Stimulated activated CD8-positive, alpha-beta memory T cell treated with anti-CD3 and anti-CD28 coated beads, Interleukin-4, amount 100 ng/mL, for 24 hours (primary cell): ENCODE data around the gene BPTF.
"Not testable (repeated sequence)": the region's sequence is repeated elsewhere in the genome, so short reads cannot be mapped to it uniquely, and the experiment has no call there.

Experiments used
- DNase-seq: peaks from one replicate; pipeline ENCODE4 v3.0.0-alpha.2; 2020; ENCODE audit warnings: low read depth

Gene BPTF, protein sequence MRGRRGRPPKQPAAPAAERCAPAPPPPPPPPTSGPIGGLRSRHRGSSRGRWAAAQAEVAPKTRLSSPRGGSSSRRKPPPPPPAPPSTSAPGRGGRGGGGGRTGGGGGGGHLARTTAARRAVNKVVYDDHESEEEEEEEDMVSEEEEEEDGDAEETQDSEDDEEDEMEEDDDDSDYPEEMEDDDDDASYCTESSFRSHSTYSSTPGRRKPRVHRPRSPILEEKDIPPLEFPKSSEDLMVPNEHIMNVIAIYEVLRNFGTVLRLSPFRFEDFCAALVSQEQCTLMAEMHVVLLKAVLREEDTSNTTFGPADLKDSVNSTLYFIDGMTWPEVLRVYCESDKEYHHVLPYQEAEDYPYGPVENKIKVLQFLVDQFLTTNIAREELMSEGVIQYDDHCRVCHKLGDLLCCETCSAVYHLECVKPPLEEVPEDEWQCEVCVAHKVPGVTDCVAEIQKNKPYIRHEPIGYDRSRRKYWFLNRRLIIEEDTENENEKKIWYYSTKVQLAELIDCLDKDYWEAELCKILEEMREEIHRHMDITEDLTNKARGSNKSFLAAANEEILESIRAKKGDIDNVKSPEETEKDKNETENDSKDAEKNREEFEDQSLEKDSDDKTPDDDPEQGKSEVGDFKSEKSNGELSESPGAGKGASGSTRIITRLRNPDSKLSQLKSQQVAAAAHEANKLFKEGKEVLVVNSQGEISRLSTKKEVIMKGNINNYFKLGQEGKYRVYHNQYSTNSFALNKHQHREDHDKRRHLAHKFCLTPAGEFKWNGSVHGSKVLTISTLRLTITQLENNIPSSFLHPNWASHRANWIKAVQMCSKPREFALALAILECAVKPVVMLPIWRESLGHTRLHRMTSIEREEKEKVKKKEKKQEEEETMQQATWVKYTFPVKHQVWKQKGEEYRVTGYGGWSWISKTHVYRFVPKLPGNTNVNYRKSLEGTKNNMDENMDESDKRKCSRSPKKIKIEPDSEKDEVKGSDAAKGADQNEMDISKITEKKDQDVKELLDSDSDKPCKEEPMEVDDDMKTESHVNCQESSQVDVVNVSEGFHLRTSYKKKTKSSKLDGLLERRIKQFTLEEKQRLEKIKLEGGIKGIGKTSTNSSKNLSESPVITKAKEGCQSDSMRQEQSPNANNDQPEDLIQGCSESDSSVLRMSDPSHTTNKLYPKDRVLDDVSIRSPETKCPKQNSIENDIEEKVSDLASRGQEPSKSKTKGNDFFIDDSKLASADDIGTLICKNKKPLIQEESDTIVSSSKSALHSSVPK (N-terminal part only)

DNA sequence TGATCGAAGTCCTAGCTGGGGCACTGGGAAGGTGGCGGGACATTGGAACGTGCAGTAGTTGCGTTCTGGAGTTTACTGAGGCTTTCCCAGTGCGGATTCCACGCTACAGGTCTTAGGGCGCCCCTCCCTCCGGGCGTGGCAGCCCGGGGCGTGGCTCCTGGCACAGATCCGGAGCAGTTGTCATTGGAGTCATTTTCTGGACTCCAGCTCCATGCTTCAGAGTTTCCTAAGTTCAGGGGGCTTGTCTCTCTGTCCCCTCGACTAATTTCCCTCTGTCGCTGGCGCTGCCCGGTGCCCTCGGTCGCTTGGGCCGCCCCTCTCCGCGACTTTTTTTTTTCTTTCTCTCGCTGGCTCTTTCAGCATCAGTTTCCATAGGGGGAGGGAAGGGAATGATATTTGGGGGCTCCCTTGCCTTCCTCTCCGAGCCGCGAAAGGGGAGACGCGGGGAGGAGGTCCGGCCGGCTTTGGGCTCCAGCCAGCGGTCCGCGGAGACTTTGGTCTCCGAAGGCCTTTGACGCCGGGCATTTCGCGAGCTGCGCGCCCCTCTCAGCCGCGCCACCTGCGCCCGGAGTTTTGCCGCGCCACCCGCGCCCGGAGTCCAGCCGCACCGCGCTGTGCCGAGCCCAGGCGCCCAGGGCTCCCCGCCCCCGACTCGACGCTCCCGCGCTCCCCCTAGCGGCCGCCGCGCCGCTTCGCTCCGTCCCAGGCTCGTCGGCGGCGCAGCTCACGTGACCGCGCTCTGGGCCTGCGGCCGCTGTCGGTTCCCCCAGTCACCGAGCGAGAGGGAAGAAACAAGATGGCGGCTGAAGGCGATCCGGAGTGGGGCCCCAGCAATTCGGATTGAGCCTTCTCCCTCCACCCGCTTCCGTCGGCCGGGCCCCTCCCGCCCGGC is at the start of gene BPTF:
BPTF (plus strand) TSS at position 769 of the 892 bp plus-strand sequence. CDS start 222 bp downstream, outside the sequence.
- peak; percentile 85 for DNase-seq

DNA sequence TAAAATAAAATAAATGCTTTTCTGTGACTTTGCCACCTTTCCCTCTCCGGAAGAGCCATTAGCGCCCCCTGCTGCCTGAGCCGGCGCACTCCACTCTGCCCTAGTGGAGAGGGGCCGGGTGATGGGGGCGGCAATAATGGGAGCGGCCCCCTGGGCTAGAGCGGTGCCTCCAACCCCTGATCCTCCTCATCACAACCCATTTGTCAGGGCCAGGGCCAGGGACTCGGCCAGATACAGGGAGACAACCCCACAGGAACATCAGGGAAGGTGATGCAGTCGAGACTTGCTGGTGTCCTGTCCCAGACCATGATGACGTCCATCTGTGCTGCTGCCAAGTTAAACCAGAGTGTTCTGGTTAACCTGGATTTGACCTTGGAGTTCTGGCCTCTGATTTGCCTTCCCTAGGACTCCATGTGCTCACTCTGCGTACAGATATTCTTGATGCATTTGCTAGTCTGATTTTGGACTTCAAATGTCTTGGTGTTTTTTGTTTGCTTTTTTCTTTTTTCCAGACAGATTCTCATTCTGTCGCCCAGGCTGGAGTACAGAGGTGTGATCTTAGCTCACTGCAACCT is 46.1 kb upstream of the BPTF start:
- peak; percentile 7 for DNase-seq

DNA sequence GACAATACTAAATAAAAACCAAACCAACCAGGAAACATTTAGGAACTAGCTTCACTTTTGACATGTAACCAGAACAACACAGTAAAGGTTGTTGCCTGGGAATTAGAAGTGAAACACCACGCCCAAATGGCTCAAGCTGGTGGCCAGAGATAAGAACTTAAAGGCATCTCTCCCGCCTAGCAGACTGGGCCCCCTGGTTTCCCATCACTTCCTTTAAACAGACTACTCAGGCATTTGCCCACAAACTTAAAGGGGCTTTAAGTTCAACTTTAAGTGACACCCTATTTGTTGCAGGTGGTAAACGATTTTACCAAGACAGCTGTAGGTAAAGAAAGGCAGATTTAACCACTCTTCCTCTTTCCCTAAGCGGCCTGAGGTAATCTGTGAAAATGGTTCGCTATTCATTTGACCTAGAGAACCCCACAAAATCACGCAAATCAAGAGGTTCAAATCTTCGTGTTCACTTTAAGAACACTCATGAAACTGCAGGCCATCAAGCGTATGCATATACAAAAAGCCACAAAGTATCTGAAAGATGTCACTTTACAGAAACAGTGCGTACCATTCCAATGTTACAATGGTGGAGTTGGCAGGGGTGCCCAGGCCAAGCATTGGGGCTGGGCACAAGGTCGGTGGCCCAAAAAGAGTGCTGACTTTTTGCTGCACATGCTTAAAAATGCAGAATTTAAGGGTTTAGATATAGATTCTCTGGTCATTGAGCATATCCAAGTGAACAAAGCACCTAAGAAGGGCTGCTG is 40.8 kb upstream of the BPTF start:
- DNase-seq: no peak

DNA sequence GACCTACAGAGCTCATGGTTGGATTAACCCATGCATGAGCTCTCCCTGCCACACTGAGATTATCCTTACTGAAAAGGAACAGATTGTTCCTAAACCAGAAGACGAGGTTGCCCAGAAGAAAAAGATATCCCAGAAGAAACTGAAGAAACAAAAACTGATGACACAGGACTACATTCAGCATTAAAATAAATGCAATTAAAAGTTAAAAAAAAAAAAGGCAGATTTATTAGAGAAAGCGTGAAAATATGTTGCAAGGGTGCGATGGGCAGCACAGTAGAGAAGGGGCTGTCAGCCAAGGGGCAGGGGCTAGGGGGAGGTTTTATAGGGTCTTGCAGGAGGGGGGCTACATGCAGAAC is 40.2 kb upstream of the BPTF start:
- DNase-seq: no peak

GRCh38 chr17:67785504-67785903 is 39.8 kb upstream of the BPTF start:
- no peak for DNase-seq

- peak; percentile 16 for DNase-seq
Observed at GRCh38 chr17:67800495-67800928, 24.8 kb upstream of the BPTF start.

DNA sequence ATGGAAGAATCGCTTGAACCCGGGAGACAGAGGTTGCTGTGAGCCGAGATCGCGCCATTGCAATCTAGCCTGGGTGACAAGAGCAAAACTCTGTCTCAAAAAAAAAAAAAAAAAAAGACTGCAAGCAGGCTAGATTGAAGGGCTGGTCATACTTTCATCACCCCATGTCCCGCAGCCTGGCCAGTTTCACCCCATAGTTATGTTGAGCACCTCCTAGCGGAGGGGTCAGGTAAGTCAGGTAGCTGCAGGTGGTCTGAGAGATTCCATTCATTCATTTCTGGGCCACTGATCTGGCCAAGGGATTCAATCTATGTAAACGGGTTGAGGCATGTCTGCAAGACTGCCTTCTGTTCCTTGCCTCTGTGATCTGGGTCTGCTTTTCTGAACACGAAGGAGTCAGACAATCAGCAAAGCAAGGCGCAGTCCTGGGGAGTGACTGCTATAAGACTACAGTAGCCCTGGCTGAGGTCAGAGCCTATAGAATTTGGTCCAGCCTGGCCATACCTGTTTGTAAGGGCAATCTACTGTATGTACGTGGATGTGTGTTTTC is 23.6 kb upstream of the BPTF start:
- no peak for DNase-seq

DNA sequence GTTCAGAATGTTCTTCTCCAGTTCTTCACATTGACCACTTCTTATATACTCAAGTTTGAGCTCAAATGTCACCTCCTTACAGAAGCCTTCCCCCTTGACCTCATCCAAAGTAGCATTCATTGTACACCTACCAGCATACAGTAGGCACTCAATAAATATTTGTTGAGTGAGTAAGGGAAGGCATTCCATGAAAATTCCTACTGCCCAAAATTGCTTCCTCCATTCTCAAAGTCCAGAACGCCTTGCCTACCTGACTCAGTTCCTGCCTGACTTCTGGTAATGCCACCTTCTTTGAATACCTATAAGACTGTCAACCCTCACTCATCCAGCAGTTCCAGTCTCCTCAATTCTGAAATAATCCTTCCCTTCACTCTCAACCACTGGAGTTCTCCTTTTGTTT is 14.8 kb upstream of the BPTF start:
- no peak for DNase-seq

DNA sequence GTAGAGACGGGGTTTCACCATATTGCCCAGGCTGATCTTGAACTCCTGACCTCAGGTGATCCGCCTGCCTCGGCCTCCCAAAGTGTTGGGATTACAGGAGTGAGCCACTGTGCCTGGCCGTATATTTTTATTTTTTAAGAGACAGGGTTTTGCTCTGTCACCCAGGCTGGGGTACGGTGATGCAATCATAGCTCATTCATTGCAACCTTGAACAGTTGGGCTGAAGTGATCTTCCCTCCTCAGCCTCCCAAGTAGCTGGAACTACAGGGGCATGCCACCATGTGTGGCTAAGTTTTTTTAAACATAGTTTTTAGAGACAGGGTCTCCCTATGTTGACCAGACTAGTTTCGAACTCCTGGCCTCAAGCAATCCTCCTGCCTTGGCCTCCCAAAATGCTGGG is 12.9 kb upstream of the BPTF start:
- DNase-seq: not testable (repeated sequence)

GRCh38 chr17:67813803-67814180 is 11.5 kb upstream of the BPTF start:
- no peak for DNase-seq

DNA sequence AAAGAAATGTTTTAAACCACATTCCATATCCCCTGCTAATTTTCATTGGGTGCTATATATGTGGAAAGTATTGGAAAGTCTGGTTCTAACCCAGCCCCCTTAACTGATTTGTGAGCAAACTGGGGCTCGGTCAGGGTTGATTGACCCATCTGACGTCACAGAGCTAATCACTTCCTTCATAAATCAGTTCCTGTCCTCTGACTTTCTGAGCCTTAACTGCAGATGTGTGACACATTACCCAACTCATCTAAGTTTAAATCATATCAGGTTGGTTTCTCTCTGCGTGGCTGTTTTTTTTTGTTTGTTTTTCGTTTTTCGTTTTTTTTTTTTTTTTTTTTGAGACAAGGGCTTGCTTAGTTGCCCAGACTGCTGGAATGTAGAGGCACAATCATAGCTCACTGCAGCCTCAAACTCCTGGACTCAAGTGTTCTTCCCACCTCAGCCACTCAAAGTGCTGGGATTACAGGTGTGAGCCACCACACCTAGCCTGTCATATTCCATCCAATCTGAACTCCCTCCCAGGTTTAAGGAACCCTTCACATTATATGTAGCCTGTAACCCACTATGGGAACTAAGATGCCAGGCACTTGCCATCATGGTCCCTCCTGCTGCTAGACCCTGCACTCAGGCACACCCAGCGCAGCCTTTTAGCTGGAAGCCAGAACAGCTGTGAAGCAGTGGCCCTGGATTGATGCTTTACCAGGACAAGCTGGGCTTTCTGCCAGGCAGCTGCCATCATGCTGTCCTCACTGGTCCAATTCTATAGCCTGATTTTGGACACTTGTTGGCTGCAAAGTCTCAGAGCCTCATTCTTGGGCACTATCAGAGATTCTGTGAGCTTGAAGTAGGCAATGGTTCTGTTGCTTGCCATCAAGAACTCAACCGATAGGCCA is 6.9 kb upstream of the BPTF start:
- DNase-seq: no peak

- no peak for DNase-seq
Observed at GRCh38 chr17:67819722-67820121, 5.6 kb upstream of the BPTF start.

DNA sequence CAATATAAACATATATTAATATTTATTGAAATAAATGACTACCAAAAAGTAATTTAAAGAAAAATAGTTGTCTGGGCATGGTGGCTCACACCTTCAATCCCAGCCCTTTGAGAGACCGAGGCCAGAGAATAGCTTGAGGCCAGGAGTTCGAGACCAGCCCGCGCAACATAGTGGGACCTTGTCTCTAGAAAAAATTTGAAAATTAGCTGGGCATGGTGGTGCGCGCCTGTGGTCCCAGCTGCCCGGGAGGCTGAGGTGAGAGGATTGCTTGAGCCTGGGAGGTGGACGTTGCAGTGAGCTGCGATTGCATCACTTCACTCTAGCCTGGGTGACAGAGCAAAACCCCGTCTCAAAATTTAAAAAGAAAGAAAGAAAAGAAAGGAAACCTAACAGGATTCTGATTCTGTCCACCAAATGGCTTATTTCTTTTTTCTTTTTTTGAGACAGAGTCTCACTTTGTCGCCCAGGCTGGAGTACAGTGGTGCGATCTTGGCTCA is 3.4 kb upstream of the BPTF start:
- no peak for DNase-seq

DNA sequence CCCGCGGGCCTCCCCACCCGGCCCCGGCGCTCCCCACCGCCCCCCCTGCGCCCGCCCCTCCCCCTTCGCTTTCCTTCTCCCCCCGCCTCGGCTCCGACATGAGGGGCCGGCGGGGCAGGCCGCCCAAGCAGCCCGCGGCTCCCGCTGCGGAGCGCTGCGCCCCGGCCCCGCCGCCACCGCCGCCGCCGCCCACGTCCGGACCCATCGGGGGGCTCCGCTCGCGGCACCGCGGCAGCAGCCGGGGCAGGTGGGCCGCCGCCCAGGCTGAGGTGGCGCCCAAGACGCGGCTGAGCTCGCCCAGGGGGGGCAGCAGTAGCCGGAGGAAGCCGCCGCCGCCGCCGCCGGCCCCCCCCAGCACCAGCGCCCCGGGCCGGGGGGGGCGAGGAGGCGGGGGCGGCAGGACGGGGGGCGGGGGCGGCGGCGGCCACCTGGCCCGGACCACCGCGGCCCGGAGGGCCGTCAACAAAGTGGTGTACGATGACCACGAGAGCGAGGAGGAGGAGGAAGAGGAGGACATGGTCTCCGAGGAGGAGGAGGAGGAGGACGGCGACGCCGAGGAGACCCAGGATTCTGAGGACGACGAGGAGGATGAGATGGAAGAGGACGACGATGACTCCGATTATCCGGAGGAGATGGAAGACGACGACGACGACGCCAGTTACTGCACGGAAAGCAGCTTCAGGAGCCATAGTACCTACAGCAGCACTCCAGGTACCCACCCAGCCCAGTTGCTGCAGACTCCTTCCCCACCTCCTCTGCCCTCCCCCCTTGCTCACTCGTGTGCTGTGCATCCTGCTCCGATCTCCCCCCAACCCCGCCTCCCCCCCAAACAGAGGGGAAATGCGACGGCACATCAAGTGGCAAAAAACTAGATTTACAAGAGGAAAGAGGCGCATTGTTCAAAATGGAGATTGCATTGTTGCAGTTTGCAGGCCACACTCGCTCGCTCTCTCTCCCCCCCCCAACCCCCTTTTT is 611 bp downstream of the BPTF start:
- peak; percentile 26 for DNase-seq

- DNase-seq: peak; percentile 18
Observed at GRCh38 chr17:67829331-67829730, 4.0 kb downstream of the BPTF start.

GRCh38 chr17:67830440-67830839 is 5.1 kb downstream of the BPTF start:
- DNase-seq: no peak

- no peak for DNase-seq
Observed at GRCh38 chr17:67831268-67831667, 6.0 kb downstream of the BPTF start.
